Uterus (tissue), 2 donors: ENCODE results near the gene TRIM7.

Source experiments
- CTCF ChIP-seq, 4 experiments: fragments of 200-600 bp in 2 of 4; fragments of 450-650 bp in 2 of 4; sonication (generic) in 2 of 4; IDR thresholded peaks; one replicate each; pipeline ENCODE4 v1.5.1; 2016 to 2019; ENCODE audit warnings: antibody characterized with exemption in 4 of 4, mild to moderate bottlenecking in 2 of 4, moderate library complexity in 1 of 4
- POLR2A ChIP-seq, 2 donors: fragments of 450-650 bp; IDR thresholded peaks; one replicate each; pipeline ENCODE4 v1.6.1; 2016; ENCODE audit warnings: antibody characterized with exemption in 2 of 2, mild to moderate bottlenecking in 1 of 2, moderate library complexity in 1 of 2

- no peak for TF ChIP-seq CTCF (IDR thresholded peaks at IDR 0.05)
- TF ChIP-seq POLR2A (IDR thresholded peaks at IDR 0.05), result no peak
Observed at GRCh38 chr5:181161534-181162175, 43.3 kb downstream of the TRIM7 start.
